ENCODE data around the gene SPATA46.

SPATA46 gene

DNA sequence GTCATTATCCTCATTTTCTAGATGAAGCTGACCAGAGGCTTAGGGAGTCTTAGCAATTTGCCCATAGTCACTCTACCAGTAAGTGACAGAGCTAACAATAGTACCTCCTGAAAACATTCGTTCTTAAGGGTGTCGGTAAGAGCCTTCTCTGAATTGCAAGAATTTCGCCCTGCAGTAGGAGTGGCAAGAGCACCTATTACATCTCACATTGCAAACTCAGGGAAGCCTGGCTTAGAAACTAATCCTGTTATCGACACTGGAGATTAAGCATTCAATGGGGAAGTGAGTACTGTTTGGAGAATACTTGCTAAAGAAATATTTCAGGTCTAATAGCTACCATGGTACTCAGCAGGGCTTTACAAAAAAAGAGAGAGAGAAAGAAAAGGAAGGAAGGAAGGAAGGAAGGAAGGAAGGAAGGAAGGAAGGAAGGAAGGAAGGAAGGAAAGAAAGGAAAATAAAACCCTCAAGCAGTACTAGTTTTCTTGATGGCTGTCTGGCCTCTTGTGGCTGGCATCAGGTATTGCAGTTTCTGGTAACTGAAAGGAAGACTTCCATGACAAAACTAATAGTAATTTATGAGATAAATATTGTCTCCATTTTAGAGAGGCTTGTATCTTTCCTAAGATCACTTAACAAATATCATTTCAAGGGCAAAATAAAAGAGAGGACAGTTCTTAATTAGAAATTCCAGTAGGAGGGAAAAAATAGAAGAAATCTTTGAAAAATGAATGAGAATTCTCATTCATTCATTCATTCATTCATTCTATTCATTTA lies 15.3 kb upstream of the SPATA46 start:
- DNase-seq (ENCODE audit: low read depth), result no peak

DNA sequence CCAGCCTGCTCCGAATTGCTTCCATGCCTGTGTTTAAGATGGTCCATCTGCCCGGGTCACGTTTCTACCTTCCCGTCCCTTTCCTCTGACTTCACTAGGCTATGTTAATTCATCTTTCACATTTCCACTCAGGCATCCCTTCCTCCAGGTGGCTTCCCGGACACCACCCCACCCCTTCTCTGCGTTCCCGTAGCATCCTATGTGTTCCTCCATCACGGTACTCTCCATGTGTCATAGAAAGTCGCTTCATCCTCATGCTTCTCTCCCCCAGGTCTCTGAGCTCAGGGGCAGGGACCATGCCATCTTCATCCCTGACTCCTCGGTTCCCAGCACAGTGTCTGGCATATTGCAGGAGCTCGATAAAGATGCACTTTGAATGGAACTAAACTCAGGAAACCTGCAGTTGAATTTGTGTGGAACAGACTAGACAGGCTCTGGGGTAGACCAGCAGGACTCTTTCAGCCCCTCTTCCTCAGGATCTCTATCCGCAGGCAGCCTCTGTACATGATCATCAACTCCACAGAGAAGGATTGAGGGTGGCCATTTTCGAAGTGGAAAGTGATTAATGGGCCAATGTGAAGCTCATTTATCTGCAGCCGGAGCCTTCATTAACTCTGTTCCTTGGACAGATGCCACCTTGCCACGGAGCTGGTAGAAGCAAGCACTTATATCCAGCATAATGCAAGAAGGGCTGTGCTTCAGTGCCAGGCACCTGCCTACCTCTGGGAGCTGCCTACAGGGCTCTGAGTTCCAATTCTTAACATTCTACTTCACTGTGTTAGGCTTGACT lies 13.9 kb upstream of the SPATA46 start:
- no peak for DNase-seq (ENCODE audit: low read depth)

DNA sequence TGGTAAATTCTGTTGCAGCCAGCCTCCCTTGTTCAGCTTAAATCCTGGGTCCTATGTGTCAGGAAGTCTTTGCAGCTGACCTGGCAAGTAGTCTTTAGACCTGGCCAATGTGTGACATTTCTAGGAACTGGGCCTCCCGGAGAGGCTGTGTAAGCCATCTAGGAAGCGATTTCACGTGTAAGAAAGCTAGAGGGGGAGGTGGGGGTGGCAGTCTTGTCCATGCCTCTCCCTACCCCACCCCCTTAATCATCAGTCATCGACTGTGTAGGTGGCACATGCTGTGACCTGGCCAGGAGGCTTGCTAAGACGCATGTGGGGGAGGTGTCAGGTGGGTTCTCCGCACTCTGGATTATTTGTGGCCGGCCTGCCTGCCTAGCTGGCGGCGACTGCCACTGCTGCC lies 13.3 kb upstream of the SPATA46 start:
- no peak for DNase-seq (ENCODE audit: low read depth)

DNA sequence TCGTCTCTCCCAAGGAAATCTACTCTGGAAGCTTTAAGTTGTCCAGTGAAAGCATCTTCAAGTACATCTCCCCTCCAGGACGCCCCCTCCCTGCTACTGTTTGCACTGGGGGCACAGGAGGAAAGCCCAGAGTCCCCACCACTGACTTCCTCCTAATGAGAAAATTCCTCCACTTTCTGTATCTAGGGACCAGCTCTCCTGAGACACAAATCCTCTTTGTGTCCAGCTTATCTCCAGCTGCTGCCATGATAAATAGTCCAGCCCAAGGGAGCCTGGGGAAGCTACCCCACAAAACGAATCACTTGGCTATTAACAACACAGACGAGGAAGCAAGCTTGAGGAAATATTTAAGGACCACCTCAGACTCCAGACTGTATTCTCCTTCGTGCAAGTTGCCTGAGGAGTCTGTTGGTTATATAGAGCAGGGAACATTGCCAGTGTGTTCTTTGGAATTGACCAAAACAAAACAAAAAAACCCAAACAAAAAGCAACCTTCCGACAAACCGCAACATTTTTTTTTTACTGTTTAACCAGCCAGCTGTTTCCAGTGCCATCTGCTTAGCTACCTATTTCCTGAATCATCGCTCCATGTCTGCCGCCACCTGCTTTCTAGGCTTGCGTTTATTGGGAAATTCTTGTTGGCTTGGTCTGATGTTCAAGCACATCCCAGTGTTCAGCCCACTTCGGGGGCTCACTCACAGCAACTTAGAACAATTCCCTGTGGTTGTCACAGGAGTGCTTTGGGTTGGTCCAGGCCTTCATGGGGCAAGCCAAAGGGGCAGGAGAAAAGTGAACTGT lies 12.6 kb upstream of the SPATA46 start:
- DNase-seq (ENCODE audit: low read depth), result no peak

DNA sequence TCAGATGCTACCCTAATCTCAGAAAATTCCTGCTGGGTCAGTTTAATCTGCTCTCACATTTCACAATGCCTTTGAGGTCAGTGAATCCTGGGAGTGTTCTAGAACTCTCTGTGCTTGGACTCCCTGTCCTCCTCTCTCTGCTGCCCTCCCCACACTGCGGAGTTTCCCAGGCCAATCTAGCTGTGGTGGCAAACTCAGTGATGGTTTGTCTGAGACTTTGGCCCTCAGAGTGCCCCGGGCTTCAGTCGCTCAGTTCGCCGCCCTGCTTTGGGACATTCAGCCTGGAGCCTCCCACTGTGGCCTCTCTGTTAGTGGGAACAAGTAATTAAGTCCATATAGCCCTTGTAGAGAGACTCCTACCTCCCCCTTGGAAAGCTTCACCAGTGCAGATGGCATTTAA lies 12.0 kb upstream of the SPATA46 start:
- no peak for DNase-seq (ENCODE audit: low read depth)

DNA sequence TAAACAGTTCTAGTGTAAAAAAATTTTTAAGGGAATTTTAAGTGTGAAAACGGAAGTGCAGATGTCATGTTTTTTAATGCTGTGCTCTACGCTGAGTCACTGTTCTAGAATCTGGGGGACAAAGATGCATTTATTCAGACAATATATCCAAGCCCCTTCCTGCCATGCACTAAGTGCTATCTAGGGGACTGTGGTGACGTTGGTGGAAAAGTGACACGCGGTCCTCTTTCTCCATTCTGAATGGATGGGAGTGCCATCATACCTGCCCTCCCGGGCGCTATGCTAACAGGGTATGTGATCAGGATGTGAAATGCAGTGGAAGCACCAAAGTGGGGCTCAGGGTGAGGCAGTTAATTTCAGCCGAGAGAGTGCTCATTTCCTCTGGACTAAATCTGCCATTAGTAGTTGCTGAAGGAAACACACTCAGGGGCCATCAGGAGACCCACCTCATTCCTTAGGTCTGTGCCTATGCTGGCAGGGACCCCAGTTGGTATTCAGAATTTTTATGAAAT lies 11.5 kb upstream of the SPATA46 start:
- no peak for DNase-seq (ENCODE audit: low read depth)

DNA sequence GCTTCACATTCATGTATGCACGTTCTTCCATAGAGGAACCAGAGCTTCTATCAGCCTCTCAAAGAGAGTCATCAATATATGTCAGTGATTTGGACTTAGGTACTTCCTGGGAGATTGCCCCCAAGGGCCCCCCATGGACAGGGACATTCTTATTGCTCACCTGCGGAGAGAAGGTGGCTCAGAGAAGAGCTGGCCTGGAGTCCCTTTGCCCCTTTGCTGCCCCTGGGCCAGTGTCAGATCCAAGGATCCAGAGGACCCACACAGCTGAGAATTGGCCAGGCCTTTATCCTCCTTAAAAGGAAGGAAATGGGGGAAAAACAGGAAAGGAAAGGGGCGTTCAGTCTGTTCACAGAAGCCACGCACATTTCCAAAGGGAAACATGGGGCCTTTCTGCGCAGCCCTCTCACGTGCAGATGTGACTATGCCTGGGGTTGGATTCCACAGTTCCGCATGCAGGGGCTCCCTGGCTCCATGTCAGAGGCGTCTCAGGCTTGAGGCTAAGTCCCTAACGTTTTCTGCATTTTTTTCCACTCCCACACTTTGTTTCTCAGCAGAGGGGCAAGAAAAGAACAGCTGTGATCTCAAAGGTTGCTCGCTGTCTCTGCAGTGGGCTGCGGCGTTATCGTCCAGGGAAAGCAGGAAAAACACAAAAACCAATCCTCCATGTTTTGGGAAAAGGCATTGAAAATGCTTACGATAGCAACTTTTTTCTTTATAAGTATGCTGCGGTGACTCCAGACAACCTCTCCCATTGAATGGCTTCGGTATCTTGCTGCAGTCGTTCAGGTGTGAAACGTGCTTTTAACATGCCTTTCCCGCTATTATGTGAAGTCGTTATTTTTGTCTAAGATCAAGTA lies 10.8 kb upstream of the SPATA46 start:
- DNase-seq (ENCODE audit: low read depth), result no peak

DNA sequence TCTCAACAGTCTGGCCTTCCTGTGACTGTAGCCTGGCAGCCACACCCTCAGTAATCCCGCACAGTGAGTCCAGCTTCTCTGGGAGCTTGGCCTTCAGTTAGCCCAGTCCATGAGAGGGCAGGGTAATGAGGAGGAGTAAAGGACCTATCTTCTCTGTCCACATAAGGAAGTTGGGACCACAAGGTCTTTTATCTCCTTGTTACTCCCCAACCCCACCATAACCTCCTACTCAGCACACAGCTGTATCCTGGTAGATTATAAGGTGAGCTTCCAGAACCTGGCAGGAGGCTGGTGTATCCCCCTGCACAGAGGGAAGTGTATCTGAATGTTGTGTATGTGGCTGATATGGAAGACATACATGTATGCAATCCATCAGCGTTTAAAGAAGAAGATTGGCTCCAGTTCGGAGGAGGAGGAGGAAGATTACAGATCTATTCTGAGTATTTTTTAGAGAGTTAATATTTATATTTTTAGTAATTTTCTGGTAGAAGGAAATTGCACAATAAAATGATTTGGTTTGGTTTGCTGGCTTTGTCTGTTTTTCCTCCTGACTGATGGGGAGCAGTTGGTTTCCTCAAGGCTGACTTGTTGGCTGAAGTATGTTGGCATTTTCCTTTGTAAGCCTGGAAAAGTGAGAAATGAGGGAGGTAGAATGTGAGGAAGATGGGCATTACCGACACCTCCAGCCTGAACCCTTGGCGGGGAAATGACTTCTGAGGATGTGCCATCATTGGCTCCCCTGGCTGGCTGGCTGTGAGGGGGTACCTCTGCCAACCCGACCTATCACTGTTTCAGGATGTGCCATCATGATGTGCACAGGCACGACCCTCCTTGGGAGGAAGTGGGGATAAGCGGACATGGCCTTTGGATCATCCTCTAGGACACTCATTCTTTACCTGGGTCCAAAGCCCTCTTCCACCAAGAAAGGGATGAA lies 9.9 kb upstream of the SPATA46 start:
- DNase-seq (ENCODE audit: low read depth), result no peak

DNA sequence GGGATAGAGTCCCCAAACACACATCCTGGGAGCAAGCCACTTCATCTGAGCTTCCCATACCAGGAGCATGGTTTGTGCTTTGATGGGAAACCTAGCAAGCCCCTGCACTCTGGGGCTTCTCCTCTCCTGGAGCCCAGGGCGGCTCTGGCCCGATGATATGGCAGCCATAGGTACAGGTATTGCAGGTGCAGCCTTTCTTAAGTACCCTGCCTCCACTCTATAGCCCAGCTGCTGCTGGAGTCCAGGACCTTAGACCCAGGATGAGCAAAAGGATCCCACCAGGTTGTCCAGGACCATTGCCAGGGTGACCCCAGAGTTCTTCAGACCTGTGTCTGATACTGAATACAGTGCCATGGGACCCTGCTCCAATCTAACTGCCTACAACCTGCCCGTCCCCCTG lies 9.0 kb upstream of the SPATA46 start:
- DNase-seq (ENCODE audit: low read depth), result no peak

DNA sequence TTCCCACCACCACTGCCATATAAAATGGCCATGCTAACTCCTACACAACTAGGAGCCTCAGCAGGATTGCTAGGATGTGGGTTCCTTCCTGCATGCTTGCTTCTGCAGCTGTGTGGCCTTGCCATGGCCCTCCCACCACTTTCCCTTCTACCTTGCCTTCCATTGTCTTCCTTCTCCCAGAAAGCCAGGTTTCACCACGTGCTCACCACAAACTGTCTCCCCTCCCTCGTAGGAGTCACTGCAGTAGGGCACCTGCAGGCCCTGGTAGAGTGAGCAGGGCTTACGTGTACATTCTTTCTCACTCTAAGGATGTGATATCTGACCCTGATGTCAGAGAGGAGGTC lies 8.6 kb upstream of the SPATA46 start:
- DNase-seq (ENCODE audit: low read depth), result no peak

DNA sequence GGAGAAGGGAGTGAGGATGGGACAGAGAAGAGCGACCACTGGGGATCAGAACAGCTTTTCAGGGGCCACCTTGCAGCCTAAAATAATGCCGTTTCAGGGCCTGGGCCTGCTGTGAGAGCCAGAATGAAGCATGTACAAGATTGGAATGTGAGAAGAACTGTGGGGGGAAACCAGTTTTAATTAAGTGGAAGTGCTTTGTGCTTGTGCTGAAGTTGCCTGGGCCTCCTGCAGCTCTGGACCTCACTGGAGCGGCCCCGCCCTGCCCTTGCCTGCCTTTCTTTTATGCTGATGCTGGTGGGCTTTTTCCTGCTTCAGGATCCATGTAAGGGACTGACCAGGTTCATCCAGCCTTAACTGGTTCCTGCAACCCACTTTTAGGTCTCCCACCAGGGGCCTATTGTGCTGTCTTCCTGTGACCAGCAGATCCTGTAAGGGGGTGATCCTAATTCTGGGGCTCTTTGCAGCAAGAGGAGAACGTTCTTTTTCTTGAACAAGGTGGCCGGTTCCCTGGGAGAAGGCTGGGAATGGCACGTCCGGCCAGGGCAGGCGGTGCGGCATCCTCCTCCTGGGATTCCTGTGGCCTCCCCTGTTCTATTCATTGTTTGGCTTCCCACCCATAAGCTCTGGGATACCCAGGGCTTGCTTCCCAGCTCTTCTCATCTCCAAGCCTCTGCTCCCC lies 8.1 kb upstream of the SPATA46 start:
- DNase-seq (ENCODE audit: low read depth), result no peak

DNA sequence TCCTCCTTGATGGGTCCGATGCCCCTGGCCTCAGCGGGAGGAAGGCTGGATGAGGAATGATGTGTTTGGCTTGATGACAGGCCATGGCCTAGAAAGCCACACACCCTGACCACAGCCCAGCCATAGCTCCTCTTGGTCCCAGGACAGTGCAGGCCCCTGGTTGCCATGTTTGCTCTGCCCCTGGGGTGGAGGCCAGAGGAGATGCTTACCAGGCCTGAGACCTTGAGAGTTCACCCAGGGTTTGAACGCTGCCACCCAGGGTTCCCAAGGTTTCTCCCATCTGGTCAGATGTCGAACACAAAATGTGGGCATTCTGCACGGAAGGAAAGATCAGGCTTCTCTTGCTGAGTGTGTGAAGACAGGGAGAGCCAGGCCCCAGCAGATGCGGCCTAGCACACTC lies 7.5 kb upstream of the SPATA46 start:
- no peak for DNase-seq (ENCODE audit: low read depth)

DNA sequence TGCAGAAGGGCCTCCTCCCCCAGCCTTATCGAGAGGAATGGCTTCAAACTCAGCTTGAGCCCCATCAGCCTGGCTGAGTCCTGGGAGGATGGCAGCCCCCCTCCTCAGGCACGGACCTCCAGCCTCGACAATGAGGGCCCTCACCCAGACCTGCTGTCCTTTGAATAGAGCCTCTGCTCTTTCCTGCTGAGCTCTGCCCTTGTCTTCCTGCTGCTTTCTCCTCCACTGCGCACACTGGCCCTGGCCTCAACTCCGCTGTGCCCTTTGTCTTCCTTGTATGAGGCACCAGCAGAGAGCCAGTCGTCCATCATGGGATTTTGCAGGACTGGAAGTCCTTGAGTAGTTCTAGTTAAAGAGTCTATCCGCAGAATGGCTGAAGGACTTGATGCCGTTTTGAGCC lies 6.9 kb upstream of the SPATA46 start:
- DNase-seq (ENCODE audit: low read depth), result no peak

DNA sequence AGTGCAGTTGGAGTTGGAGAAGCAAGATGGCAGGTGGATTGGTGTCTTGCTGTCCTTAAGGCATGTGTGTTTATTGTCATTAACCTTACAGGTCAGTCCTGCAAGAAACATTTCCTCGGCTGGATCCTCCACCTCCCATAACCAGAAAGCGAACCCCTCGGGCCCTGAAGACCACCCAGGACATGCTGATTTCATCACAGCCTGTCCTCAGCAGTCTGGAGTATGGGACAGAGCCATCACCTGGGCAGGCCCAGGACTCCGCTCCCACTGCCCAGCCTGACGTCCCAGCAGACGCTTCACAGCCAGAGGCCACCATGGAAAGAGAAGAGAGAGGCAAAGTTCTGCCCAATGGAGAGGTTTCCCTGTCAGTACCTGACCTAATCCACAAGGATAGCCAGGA lies 6.4 kb upstream of the SPATA46 start:
- no peak for DNase-seq (ENCODE audit: low read depth)

DNA sequence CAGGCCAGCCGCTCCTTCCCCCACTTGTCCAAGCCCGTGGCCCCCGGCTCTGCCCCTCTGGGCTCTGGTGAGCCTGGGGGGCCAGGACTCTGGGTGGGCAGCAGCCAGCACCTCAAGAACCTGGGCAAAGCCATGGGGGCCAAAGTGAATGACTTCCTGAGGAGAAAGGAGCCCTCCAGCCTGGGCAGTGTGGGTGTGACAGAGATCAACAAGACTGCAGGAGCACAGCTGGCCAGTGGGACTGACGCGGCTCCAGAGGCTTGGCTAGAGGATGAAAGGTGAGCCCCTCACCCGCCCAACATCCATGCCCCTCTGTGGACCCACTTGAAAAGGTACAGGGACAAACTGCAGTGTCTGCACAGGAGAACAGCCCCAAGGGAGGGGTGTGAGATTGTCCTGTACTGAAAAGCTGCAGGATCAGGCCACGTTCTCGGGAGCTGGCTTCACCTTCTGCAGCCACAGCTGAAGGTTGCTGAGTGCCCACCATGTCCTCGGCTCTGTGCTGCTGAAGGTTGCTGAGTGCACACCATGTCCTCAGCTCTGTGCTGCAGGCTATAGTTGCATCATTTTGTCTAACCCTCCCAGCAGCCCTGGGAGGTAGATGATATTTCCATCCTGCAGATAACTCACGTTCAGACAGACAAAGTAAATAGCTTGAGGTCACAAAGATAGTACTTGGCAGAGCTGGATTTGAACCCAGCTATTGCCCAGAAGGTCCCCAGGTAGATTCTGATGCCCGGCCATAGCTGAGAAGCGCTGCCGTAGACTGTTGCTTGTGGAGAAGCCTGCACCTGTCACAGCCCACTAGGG lies 5.5 kb upstream of the SPATA46 start:
- DNase-seq (ENCODE audit: low read depth), result no peak

DNA sequence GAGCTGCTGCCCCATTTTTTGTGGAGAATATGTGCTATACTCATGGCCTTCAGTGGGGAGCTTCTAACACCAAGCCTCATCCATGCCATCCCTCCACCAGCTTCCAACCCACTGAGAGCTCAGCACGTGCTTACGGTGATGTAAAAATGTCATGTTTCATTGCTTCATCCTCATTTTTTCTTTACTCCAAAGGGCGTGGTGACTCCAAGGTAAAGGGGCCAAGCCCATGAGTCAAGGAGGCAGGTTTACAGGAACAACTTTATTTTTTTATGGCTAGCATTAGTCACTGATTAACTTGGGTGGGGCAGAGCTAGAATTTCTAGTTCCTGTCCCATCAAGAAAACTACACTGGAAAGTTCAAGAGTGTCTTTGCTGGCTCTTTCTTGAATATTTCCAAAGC lies 4.7 kb upstream of the SPATA46 start, which contains the start of gene C1orf226:
C1orf226 (plus strand) TSS at position 346 of the 400 bp plus-strand sequence. CDS start 174 bp downstream, outside the sequence.
- DNase-seq (ENCODE audit: low read depth), result no peak

DNA sequence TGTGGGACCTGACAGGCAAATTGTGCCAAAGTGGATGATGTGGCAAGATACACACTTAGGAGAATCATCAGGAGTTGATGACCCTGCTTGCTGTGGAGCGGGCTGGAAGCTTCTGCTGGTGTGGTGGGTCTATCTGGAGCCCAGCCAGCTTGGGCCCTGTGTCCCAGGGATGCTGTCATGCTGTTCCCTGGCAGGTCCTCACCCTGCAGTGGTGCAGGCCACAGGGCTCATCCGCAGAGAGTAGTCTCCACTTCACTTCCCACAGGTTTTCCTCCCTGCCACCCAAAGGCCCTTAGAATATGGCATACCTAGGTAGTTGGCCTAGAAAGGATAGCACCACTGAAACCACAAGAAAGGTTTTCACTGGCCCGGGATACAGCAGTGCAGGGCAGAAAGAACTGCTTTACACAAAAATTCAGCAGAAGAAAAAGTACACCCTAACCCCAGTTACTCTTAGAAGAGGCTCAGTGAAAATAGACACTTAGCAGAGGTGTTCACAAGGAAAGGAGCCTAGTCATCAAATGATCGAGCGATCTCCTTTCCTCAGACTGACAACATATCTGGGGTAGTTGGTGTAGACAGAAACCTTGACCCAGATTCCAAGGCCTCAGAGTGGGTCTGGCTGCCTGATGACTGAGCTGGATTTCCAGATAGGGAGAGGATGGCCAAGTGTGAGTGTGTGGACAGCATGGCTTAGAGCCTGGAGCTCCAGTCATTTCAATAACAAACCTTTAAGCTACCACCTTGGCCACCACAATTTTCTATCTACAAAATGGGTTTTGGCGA lies 3.6 kb upstream of the SPATA46 start:
- DNase-seq (ENCODE audit: low read depth), result no peak

DNA sequence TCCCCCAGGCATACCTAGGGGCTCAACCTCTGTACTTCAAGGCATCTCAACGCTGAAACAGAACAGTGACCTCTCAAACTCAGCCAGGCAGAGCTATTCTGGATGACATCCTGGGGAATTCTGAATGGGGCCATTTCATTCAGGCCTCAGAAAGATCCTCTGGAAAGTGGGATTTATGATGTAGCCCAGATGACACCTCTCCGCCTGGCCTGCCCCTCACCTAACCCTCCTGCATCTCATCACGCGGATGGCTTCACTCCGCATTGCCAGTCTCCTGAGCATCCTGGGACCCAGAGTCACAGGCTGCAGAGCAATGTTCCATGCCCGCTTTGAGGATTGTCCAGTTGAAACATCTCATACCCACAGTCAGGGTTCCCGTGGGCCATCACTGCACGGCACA lies 1.2 kb downstream of the SPATA46 start:
- DNase-seq (ENCODE audit: low read depth), result no peak
